Astrocyte (in vitro differentiated cells and primary cell): ENCODE results near the gene SPATA17. TPM values are rescaled to one million over a fixed set of nuclear protein-coding genes. Genes with fewer than 3 reads are reported as not detected.

ENCODE experiments used
- DNase-seq: peaks from one replicate; pipeline ENCODE4 v3.0.0-alpha.2; 2010; ENCODE audit warnings: low read depth
- FAIRE-seq: peaks from 2 replicates; lab custom pipeline; 2011; peaks lifted over from hg19 to GRCh38; lab: Jason Lieb, UNC
- H2AFZ ChIP-seq: 2 replicates; pipeline ENCODE4 v1.6.0; 2012; ENCODE audit warnings: low read depth, low read length, inconsistent platforms
- H3K27ac ChIP-seq: 2 replicates; pipeline ENCODE4 v1.5.1; 2011; ENCODE audit warnings: low read depth, low read length, inconsistent platforms
- H3K27me3 ChIP-seq: 2 replicates; pipeline ENCODE4 v1.6.0; 2011; ENCODE audit warnings: low read length, inconsistent platforms; ENCODE audit not compliant: insufficient read depth
- H3K36me3 ChIP-seq: 2 replicates; pipeline ENCODE4 v1.5.1; 2011; ENCODE audit warnings: low read length, inconsistent platforms; ENCODE audit not compliant: insufficient read depth
- H3K4me1 ChIP-seq: 2 replicates; pipeline ENCODE4 v1.5.1; 2011; ENCODE audit warnings: low read length, inconsistent platforms; ENCODE audit not compliant: insufficient read depth
- H3K4me2 ChIP-seq: 2 replicates; pipeline ENCODE4 v1.6.0; 2012; ENCODE audit warnings: low read length, inconsistent platforms
- H3K4me3 ChIP-seq: 2 replicates; pipeline ENCODE4 v1.5.1; 2011; ENCODE audit warnings: low read depth, mild to moderate bottlenecking, low read length, inconsistent platforms; ENCODE audit not compliant: insufficient read depth
- H3K79me2 ChIP-seq: 2 replicates; pipeline ENCODE4 v1.6.0; 2012; ENCODE audit warnings: mild to moderate bottlenecking, low read length, inconsistent platforms; ENCODE audit not compliant: insufficient read depth
- H3K9ac ChIP-seq: 2 replicates; pipeline ENCODE4 v1.6.0; 2012; ENCODE audit warnings: mild to moderate bottlenecking, low read length, inconsistent platforms
- H3K9me3 ChIP-seq: 2 replicates; pipeline ENCODE4 v1.5.1; 2012; ENCODE audit warnings: low read depth, mild to moderate bottlenecking, low read length, inconsistent platforms; ENCODE audit not compliant: insufficient read depth
- H4K20me1 ChIP-seq: 2 replicates; pipeline ENCODE4 v1.6.0; 2012; ENCODE audit warnings: low read length, inconsistent platforms; ENCODE audit not compliant: insufficient read depth
- H3K27ac Mint-ChIP-seq: one replicate; pipeline ENCODE4 v1.8.0; 2021; ENCODE audit warnings: mild to moderate bottlenecking, mixed read lengths; ENCODE audit not compliant: unreplicated experiment
- H3K27me3 Mint-ChIP-seq: one replicate; pipeline ENCODE4 v1.8.0; 2021; ENCODE audit warnings: low read depth, mixed read lengths; ENCODE audit not compliant: unreplicated experiment
- H3K36me3 Mint-ChIP-seq: one replicate; pipeline ENCODE4 v1.8.0; 2021; ENCODE audit warnings: low read depth, mixed read lengths; ENCODE audit not compliant: unreplicated experiment
- H3K4me1 Mint-ChIP-seq: one replicate; pipeline ENCODE4 v1.8.0; 2021; ENCODE audit warnings: low read depth, mixed read lengths; ENCODE audit not compliant: unreplicated experiment
- H3K4me3 Mint-ChIP-seq: one replicate; pipeline ENCODE4 v1.8.0; 2021; ENCODE audit warnings: mild to moderate bottlenecking, moderate library complexity, mixed read lengths; ENCODE audit not compliant: unreplicated experiment
- H3K9me3 Mint-ChIP-seq: one replicate; pipeline ENCODE4 v1.8.0; 2021; ENCODE audit warnings: mild to moderate bottlenecking, mixed read lengths; ENCODE audit not compliant: unreplicated experiment
- CTCF ChIP-seq: IDR thresholded peaks from 2 replicates; pipeline ENCODE4 v1.5.1; 2011; ENCODE audit warnings: low read depth, mild to moderate bottlenecking, inconsistent platforms, low read length, moderate library complexity; ENCODE audit not compliant: insufficient read depth
- EZH2 ChIP-seq: IDR thresholded peaks from 2 replicates; pipeline ENCODE4 v1.6.1; 2012; ENCODE audit warnings: mild to moderate bottlenecking, low read length, inconsistent platforms; ENCODE audit not compliant: insufficient read depth
- total RNA-seq: library from RNA; stranded (reverse); gene quantifications from 2 replicates; pipeline ENCODE4 v1.2.1, GENCODE V29; 2021

Gene SPATA17
- total RNA-seq, 1 donor from 2014 or later = 1.3 TPM

DNA sequence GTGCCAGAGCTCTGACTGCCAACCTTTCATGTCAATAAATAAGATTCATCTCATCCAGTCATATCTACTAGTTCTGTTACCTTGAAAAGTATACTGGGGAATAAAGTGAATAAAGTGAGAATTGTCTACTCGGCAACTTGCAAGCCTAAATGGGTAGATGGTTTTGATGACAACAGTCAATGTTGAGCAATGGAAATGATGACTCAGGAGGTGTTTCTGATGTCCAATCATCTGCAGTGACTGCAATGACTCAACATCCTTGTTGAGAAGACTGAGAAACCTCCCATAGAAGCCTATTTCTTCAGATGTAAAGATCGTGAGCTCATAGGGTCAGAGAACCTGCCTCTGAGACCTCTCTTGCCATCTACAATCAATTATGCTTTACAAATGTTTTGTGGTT is 276.4 kb downstream of the SPATA17 start:
- FAIRE-seq = no peak
- Mint-ChIP-seq H3K4me1 (no peaks in the 10 kb centered on the region), H3K27me3 (no peaks in the 10 kb centered on the region), H3K4me3 (no peak overlapping the region), H3K27ac (no peak overlapping the region), H3K36me3 (peaks cover 2% of the 10 kb centered on the region), H3K9me3 (peaks cover 2% of the 10 kb centered on the region)
- no peaks in the 10 kb centered on the region for H3K4me1 ChIP-seq
- no peak overlapping the region for H3K4me3 ChIP-seq
- no peak overlapping the region for H3K27ac ChIP-seq
- H2AFZ ChIP-seq = no peak overlapping the region
- H4K20me1 ChIP-seq = no peaks in the 10 kb centered on the region
- H3K79me2 ChIP-seq = no peaks in the 10 kb centered on the region
- H3K36me3 ChIP-seq = no peaks in the 10 kb centered on the region
- TF ChIP-seq CTCF (no peak), EZH2 (no peak)
- H3K27me3 ChIP-seq = no peaks in the 10 kb centered on the region
- peak; percentile 36 for DNase-seq
- no peak overlapping the region for H3K4me2 ChIP-seq
- H3K9me3 ChIP-seq = no peaks in the 10 kb centered on the region
- H3K9ac ChIP-seq = no peak overlapping the region

DNA sequence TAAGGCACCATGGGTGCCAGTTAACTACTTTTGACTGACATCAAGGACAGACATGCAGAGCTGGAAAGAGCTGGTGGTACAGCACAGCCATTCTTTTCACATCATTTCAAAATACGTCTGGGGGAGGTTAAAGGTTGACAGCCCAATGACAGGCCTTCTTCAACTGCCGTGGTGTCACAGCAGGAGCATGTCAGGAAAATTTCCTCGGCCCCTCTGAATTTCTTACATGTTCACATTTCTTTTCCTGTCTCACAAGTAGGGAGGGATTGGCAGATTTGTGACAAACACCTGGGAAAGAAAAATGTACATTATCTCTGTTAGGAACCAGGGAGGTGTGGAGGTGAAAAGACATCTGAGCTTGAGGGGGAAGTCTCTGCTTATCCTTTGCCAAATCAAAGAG is 279.1 kb downstream of the SPATA17 start:
- H3K27ac ChIP-seq = no peak overlapping the region
- H3K79me2 ChIP-seq = no peaks in the 10 kb centered on the region
- H3K4me1 ChIP-seq = no peaks in the 10 kb centered on the region
- DNase-seq (no peak), FAIRE-seq (no peak)
- no peaks in the 10 kb centered on the region for H3K36me3 ChIP-seq
- H3K4me3 ChIP-seq = no peak overlapping the region
- Mint-ChIP-seq H3K9me3 (peaks cover 4% of the 10 kb centered on the region), H3K4me1 (no peaks in the 10 kb centered on the region), H3K4me3 (no peak overlapping the region), H3K36me3 (peaks cover 2% of the 10 kb centered on the region), H3K27ac (no peak overlapping the region), H3K27me3 (no peaks in the 10 kb centered on the region)
- no peaks in the 10 kb centered on the region for H3K27me3 ChIP-seq
- H3K9ac ChIP-seq = no peak overlapping the region
- H3K9me3 ChIP-seq = no peaks in the 10 kb centered on the region
- no peak for TF ChIP-seq CTCF
- H3K4me2 ChIP-seq = no peak overlapping the region
- H4K20me1 ChIP-seq = no peaks in the 10 kb centered on the region
- H2AFZ ChIP-seq = no peak overlapping the region

GRCh38 chr1:217910791-217911320 is 279.7 kb downstream of the SPATA17 start:
- Mint-ChIP-seq H3K27me3 (peaks cover under 1% of the 10 kb centered on the region), H3K9me3 (peaks cover 4% of the 10 kb centered on the region), H3K27ac (no peak overlapping the region), H3K4me3 (no peak overlapping the region), H3K36me3 (peaks cover 2% of the 10 kb centered on the region), H3K4me1 (no peaks in the 10 kb centered on the region)
- FAIRE-seq (no peak), DNase-seq (no peak)
- Histone ChIP-seq H3K9me3 (no peaks in the 10 kb centered on the region), H3K27me3 (no peaks in the 10 kb centered on the region), H2AFZ (no peak overlapping the region), H3K36me3 (no peaks in the 10 kb centered on the region), H3K79me2 (no peaks in the 10 kb centered on the region), H3K27ac (no peak overlapping the region), H3K9ac (no peak overlapping the region), H3K4me1 (no peaks in the 10 kb centered on the region), H4K20me1 (no peaks in the 10 kb centered on the region), H3K4me2 (no peak overlapping the region), H3K4me3 (no peak overlapping the region)
- no peak for TF ChIP-seq EZH2
- no peak for TF ChIP-seq CTCF
